Measurements from ENCODE around the gene TFEB. TPM values are rescaled to one million over a fixed set of nuclear protein-coding genes. Genes with fewer than 3 reads are reported as not detected.

TFEB gene
- total RNA-seq, 1 donor from 2014 or later: 40.3 TPM

DNA sequence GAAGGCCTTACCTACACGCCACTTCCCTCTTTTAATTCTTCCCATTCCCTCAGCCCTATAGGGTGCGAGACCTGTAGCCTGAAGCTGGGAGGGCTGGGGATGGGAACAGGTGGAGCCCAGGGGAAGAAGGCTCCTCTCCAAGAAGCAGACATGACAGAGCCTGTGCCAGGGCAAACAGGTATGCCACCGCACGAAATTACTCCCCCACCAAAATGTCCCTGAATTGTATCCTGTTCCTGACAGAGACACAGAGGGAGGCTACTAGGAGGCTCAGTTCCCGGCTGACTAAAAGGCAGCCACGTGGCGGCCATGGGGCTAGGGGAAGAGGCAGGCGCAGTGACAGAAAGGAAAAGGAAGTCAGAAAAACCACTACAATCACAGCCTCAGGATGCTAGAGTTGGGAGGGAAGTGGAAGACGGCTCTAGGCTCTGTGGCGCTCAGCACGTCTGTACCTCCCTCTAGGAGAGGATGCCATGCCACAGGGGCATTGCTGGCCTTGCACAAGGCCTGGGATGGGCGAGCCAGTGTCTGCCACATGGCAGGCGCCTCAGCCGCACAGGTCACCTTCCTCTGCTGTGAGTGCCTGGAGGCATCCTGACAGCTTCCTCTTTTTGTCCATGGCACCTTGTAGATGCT lies 27.7 kb downstream of the TFEB start:
- Histone ChIP-seq H3K36me3 (peaks cover 4% of the 10 kb centered on the region), H3K27ac (peak overlapping the region; percentile 63), H3K27me3 (no peaks in the 10 kb centered on the region), H3K4me1 (peaks cover 49% of the 10 kb centered on the region), H3K4me3 (no peak overlapping the region), H3K9me3 (no peaks in the 10 kb centered on the region)
- intact Hi-C loops (cut with DNase I): no loop called here
- DNase-seq (no peak), ATAC-seq (peak; percentile 47)
- TF ChIP-seq, protein P1, sequence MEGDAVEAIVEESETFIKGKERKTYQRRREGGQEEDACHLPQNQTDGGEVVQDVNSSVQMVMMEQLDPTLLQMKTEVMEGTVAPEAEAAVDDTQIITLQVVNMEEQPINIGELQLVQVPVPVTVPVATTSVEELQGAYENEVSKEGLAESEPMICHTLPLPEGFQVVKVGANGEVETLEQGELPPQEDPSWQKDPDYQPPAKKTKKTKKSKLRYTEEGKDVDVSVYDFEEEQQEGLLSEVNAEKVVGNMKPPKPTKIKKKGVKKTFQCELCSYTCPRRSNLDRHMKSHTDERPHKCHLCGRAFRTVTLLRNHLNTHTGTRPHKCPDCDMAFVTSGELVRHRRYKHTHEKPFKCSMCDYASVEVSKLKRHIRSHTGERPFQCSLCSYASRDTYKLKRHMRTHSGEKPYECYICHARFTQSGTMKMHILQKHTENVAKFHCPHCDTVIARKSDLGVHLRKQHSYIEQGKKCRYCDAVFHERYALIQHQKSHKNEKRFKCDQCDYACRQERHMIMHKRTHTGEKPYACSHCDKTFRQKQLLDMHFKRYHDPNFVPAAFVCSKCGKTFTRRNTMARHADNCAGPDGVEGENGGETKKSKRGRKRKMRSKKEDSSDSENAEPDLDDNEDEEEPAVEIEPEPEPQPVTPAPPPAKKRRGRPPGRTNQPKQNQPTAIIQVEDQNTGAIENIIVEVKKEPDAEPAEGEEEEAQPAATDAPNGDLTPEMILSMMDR (IDR thresholded peaks at IDR 0.05): no peak

- H3K4me3 ChIP-seq: no peak overlapping the region
- peaks cover 5% of the 10 kb centered on the region for H3K36me3 ChIP-seq
- DNase-seq (no peak), ATAC-seq (peak; percentile 43)
- peak overlapping the region; percentile 63 for H3K27ac ChIP-seq
- H3K9me3 ChIP-seq: no peaks in the 10 kb centered on the region
- intact Hi-C loops (cut with DNase I): no loop called here
- no peaks in the 10 kb centered on the region for H3K27me3 ChIP-seq
- peaks cover 42% of the 10 kb centered on the region for H3K4me1 ChIP-seq
- TF ChIP-seq, protein P1 (IDR thresholded peaks at IDR 0.05): no peak
These were observed 28.4 kb downstream of the TFEB start for GRCh38 chr6:41706876-41707564.

DNA sequence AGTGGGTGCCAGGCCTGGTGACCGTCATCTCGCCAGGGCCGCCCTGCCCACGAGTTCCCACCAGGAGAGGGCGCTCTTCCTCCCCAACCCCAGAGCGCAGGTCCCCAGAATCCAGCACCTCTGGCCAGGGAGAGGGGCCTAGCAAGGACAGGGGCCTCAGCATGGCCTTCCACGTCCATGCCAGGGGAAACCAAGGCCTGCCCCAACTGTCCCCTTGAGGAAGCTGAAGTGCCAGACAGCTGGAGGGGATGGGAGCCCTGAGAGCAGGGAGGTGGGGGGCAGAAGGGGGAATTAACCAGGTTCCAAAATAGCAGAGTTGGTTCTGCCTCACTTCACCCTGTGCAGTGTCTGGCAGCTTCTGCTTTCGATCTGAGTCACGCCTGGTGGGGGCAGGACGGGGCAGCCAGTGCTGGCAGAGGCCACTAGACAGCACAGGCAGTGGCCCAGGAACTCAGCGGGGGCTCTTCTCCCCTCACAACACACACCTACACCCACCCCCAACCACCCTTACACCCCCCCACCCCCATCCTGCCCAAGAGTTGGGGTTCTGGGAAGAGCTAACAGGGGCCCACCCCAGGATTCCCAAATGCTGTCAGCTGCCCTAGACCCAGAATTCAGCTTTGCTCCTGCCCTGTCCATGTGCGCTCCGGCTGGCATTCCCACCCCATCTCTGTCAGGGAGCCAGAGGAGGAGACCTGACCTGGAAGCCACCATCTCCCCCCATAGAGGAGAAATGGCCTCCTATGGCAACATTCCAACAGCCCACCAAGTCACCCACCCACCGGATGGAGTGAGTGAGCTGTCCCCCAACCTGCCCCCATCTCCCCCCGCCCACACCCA lies 29.2 kb downstream of the TFEB start:
- intact Hi-C loops (cut with DNase I): no loop called here
- Histone ChIP-seq H3K4me3 (no peak overlapping the region), H3K27ac (peak overlapping the region; percentile 63), H3K27me3 (no peaks in the 10 kb centered on the region), H3K9me3 (no peaks in the 10 kb centered on the region), H3K36me3 (peaks cover 5% of the 10 kb centered on the region), H3K4me1 (peaks cover 39% of the 10 kb centered on the region)
- TF ChIP-seq, protein P1 (IDR thresholded peaks at IDR 0.05): peak; percentile 79
- peak; percentile 88 for DNase-seq
- ATAC-seq: peak; percentile 87

- intact Hi-C loops (cut with DNase I): no loop called here
- Histone ChIP-seq H3K4me1 (peaks cover 42% of the 10 kb centered on the region), H3K36me3 (peaks cover 5% of the 10 kb centered on the region), H3K27me3 (no peaks in the 10 kb centered on the region), H3K4me3 (no peak overlapping the region), H3K27ac (peak overlapping the region; percentile 63), H3K9me3 (no peaks in the 10 kb centered on the region)
- TF ChIP-seq, protein P1 (IDR thresholded peaks at IDR 0.05): no peak
- DNase-seq (no peak), ATAC-seq (no peak)
These were observed 30.0 kb downstream of the TFEB start for GRCh38 chr6:41705311-41705995.

DNA sequence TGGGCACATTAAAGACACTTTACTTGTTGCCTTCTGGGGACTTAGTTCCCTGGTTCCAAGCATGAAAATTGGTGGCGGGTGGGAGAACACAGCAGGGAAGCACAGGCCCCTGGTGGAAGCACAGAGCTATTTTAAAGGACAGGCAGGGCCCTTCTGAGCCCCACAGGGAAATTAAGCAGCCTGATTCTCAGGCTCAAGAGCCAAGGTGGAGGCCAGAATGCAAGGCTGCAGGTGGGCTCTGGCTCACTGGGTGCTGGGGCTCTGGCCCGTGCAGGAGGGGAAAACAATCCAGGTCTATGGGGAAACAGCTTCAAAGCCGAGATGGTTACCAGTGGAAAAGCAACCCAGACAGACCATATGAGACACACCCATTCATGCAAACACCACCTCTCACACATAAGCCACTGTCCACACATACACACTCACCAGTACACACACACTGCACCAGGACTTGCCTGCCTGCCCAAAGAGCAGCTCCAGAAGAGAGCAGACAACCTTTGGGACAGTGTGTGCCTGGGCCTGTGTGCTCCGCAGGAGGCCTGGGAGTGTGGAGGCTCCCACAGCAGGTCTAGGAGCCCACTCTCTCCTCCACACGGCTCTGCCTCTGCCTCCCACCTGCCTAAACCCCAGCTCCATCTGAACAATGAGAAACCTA lies 30.6 kb downstream of the TFEB start:
- Histone ChIP-seq H3K36me3 (peaks cover 5% of the 10 kb centered on the region), H3K27me3 (no peaks in the 10 kb centered on the region), H3K27ac (peak overlapping the region; percentile 63), H3K4me3 (no peak overlapping the region), H3K9me3 (no peaks in the 10 kb centered on the region), H3K4me1 (peaks cover 42% of the 10 kb centered on the region)
- TF ChIP-seq, protein P1 (IDR thresholded peaks at IDR 0.05): no peak
- ATAC-seq (no peak), DNase-seq (no peak)
- intact Hi-C loops (cut with DNase I): no loop called here
